HT-29 (cell line): ENCODE results near the gene CACNA2D1. TPM values are rescaled to one million over a fixed set of nuclear protein-coding genes. Genes with fewer than 3 reads are reported as not detected.

Experiments
- DNase-seq: peaks from one replicate; pipeline ENCODE4 v3.0.0-alpha.2; 2015; ENCODE audit warnings: low spot score
- total RNA-seq: library from RNA; depleted of rRNA; stranded (reverse); fragments of >200 nt; shearing (Covaris generic); gene quantifications from 2 replicates; pipeline ENCODE4 v1.2.3, GENCODE V29; 2014; rRNA removed

Gene CACNA2D1
- total RNA-seq: not detected in 2 replicates

DNA sequence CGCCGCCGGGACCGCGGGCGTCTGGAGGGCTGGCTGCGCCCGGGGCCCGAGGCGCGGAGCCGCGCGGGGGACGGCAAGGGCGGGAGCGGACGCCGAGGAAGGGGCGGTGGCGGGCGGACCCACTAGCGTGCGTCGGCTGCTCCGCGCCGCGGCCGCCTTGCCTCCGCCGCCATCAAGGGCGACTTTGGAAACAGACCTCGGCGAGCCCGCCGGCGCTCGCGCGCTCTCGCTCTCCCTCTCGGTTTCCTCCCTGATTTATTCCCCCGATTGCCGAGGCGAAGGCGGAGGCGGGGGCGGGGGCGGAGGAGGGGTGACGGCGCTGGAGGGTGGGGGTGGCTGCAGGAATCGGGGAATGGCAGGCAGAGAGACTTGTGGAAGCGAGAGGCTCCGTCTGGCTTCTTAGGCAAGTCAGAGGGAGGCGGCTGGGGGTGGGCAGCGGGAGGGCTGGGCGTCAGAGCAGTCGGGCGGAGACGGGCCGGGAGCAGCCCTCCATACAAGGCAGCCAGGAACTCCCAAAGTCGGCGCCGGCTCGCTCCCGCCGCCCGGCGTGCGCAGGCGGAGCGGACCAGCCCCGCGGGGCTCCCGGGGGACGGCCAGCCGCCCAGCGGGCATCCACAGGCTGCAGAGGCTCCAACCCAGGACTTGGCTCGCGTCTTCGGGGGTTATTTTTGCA lies at the start of gene CACNA2D1:
TSS of gene CACNA2D1 (minus strand) at position 231 of the 673 bp plus-strand sequence.
- no peak for DNase-seq

DNA sequence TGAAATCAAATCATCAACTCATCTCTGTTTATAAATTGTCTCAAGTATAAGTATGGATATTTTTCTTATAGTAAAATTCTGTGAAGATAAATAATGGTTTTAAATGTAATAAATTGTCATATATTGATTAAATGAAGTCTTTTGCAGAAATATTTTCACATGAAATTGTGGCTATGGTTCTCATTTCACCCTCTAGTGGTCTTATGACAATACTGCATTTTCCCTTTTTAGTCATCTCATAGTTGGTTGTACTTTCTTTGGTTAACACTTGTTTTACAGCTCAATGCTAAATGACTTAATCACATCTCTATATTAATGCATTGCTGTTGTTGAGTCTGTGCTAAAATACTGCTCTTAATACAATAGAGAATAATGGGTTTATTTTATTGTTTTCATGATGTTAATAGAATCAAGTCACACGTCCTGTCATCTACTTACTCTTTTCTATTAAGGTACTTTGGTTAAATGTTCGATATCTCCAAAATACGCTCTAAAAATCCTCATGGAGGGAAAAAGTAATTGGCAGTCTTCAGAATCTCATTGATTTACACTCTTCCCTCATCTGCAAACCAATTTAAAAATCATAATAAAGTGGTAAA lies 38.0 kb upstream of the CACNA2D1 start:
- DNase-seq: peak; percentile 39

- no peak for DNase-seq
These were observed 34.3 kb upstream of the CACNA2D1 start for GRCh38 chr7:82477733-82478515.

- DNase-seq: no peak
These were observed 29.4 kb upstream of the CACNA2D1 start for GRCh38 chr7:82472966-82473365.

- no peak for DNase-seq
These were observed 27.9 kb upstream of the CACNA2D1 start for GRCh38 chr7:82471351-82472020.

DNA sequence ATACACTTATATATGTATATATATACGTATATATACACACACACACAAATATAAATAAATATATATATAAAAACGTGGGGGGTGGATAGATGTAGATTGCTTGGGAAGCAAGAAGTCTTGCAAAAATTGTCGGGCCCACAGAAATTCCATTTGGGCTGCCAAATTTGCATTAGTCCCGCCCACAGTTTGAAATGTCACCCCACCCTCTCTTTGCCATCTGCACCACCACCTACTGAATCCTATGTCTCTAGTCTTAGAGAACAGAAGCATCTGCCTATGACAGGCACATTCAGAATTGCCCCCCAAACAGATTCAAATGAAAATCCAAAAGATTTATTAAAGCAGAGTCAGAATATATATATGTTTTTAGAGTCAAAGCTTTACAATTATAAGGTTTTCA lies 25.6 kb upstream of the CACNA2D1 start:
- no peak for DNase-seq

GRCh38 chr7:82468435-82468834 lies 24.9 kb upstream of the CACNA2D1 start:
- no peak for DNase-seq

DNA sequence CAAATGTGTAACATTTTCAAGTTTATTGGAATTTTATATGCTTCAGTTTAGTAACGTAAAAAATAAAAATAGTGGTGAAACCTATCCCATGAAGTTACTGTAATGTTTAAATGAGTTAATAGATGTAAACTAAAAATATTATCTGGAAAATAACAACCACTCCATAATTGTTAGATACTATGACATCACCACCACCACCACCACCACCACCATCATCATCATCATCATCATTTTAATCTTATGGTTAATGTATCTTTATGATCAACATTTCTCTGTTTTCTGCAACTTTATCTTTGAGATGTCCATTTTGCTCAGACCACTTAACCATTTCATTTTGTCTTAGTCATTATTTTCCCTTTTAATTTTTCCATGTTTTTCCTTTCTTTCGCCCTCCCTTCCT lies 23.4 kb upstream of the CACNA2D1 start:
- no peak for DNase-seq

DNA sequence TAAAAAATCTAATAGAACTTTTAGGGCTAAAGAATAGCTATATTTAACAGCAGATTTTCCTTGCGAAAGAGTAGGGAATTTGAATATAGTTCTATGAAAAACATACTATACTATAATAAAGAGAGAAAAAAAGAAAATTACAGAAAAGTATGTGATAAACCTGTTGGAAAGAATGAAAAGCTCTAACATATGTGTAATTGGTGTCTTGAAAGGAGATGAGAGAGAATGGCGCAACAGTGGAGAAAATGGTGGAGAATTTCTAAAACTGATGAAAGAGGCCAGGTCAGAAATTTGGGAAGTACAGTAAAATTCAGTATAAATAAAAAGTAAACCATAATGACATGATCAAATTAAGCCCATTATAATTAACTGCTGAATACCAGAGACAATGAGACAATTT lies 20.8 kb upstream of the CACNA2D1 start:
- DNase-seq: no peak

- DNase-seq: no peak
These were observed 11.7 kb upstream of the CACNA2D1 start for GRCh38 chr7:82455295-82455694.

- DNase-seq: no peak
These were observed 7.2 kb upstream of the CACNA2D1 start for GRCh38 chr7:82450759-82451158.

- DNase-seq: no peak
These were observed 6.3 kb upstream of the CACNA2D1 start for GRCh38 chr7:82449910-82450309.

DNA sequence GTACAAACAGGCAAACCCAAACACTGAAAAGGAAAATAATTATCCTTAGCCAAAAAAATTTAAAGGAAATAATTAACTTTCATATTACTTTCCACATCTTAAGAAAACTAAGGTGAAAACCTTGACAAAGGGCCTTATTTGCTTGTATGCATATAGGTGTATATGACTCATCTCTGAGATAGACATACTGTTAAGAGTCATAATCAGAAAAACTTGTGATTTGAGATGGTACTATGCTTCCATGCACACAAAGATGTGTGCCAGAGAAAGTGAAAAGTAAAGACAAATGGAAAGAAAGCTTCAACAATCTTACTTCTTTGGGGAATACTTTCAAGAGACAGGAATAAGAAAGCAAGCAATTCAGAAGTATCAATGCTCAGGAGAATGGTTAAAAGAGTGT lies 3.3 kb upstream of the CACNA2D1 start:
- no peak for DNase-seq

- DNase-seq: no peak
These were observed 1.7 kb upstream of the CACNA2D1 start for GRCh38 chr7:82445271-82445670.

- DNase-seq: no peak
These were observed 788 bp upstream of the CACNA2D1 start for GRCh38 chr7:82444220-82444909.

GRCh38 chr7:82443036-82443546 lies 486 bp downstream of the CACNA2D1 start:
- no peak for DNase-seq

DNA sequence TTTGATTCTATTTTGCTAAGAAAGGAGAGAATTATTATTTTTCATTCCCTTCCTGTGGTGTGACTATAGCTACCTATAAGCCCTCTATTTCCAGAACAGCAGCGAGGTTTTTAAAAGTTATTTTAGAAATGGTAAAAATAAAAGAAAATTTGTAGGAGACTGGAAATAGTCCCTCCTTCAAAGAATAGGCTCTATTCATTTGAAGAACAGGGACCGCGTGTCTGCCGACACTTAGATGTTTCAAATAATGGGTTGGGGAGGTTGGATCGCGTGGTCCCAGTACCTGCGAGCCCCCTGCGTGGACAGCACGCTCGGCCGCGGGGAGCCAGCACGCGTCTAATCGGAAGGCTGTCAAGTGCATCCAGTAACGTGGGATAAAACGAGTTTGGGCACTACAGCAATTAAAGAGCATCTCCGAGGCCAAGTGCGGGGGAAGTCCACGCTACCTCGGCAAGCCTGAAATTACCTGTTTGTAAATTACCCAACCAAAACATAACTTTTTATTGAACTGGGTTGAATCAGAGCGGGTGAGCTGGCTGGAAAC lies 1.0 kb downstream of the CACNA2D1 start:
- no peak for DNase-seq

DNA sequence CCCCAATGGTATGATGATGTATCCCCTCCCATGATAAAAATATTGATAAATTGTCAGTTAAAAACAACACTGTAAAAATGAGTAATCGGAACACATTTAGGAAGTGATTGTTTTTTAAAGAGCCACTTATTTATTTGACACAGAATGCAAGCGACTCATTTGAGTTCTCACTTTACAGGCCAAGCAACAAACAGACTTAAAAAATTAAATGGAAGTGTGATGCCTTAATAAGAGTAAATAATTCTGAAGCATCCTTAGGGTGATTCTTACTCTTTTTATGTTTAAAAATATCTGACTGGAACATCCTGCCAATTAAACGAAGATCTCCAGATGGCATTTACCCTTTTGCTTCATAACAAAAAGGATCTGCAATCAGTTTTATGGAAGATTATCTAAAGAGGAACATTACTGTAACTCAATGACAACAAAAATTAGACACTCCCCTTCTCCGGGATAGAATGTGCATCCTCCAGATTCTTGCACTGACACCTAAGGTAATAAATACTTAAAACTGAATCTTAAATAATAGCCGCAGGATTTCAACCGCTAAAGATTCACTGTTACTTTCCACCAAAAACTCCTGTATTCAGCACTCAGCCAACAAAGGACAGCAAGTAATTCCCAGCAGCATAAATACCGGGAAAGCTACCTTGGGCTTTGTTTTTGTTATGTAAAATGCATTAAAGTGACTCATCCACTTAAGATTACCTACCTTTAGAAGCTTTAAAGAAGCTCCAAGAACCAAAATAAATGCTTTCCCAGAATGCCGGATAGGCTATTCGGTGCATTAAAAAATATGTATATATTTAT lies 1.7 kb downstream of the CACNA2D1 start:
- DNase-seq: no peak

DNA sequence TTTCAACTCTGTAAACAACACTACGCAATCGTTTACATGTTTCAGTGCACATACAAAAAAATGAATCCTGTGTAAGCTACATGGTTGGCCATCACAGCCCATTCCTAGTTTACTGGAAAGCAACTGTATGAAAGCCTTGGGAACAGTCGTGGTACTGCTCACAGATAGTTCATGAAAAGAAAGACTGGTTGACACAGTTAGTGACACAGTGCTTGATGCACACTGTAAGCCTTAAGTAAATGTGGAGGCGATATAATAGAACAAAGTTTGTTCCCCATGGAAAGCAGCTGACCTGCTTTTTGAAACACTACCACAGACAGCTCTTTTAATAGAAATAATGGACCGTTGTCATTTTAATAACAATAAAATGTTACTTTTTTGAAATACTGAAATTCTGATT lies 5.1 kb downstream of the CACNA2D1 start:
- no peak for DNase-seq

- no peak for DNase-seq
These were observed 7.8 kb downstream of the CACNA2D1 start for GRCh38 chr7:82435769-82436168.
